Epithelial cell of esophagus (primary cell): ENCODE data around the gene GNAS.

Experiments
- DNase-seq: peaks from one replicate; pipeline ENCODE4 v3.0.0; 2010; ENCODE audit warnings: low read depth
- H3K4me3 ChIP-seq: 2 replicates; pipeline ENCODE4 v1.5.1; 2011; ENCODE audit warnings: mild to moderate bottlenecking, low read length, control low read depth
- TF ChIP-seq, protein P1 (sequence below): IDR thresholded peaks from 2 replicates; pipeline ENCODE4 v1.5.1; 2011; ENCODE audit warnings: low read depth, mild to moderate bottlenecking, low read length, control low read depth, inconsistent platforms; ENCODE audit not compliant: insufficient read depth; ENCODE audit errors: missing control alignments

GNAS gene

DNA sequence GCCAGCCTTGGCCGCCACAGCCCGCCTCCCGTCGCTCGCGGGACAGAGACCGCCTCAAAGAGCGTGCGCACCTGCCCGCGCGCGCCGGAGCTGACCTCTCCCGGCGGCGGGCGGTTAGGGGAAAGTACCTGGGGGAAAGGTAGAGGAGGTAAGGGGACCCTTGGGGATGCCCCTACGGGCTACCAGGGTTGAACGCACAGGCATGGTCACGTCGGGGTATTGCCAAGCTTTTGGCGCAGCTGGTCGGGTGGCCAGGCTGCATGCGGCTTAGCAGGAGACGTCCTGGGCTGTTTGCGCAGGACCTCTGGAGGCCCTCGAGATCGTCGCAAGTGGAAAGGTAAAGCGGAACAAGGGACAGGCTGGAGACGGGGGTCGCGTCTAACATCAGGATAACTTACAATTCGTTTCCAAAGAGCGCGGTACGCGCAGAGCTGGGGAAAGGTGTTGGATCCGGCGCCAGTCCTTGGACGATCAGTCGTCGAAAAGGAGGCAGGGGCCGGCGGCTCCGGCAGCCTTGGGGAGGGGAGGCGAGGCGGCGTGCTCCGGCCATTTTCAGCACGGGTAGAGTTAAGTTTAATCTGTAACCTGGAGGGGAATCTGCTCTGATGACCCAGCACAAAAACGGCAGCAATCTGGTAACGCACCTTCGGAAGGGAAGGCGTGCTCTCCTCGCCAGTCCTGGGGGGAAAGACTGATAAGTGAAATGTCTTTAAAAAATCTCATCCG, 10.8 kb upstream of the GNAS start:
- TF ChIP-seq, protein P1, sequence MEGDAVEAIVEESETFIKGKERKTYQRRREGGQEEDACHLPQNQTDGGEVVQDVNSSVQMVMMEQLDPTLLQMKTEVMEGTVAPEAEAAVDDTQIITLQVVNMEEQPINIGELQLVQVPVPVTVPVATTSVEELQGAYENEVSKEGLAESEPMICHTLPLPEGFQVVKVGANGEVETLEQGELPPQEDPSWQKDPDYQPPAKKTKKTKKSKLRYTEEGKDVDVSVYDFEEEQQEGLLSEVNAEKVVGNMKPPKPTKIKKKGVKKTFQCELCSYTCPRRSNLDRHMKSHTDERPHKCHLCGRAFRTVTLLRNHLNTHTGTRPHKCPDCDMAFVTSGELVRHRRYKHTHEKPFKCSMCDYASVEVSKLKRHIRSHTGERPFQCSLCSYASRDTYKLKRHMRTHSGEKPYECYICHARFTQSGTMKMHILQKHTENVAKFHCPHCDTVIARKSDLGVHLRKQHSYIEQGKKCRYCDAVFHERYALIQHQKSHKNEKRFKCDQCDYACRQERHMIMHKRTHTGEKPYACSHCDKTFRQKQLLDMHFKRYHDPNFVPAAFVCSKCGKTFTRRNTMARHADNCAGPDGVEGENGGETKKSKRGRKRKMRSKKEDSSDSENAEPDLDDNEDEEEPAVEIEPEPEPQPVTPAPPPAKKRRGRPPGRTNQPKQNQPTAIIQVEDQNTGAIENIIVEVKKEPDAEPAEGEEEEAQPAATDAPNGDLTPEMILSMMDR: no peak
- no peak for DNase-seq
- H3K4me3 ChIP-seq: no peak overlapping the region

DNA sequence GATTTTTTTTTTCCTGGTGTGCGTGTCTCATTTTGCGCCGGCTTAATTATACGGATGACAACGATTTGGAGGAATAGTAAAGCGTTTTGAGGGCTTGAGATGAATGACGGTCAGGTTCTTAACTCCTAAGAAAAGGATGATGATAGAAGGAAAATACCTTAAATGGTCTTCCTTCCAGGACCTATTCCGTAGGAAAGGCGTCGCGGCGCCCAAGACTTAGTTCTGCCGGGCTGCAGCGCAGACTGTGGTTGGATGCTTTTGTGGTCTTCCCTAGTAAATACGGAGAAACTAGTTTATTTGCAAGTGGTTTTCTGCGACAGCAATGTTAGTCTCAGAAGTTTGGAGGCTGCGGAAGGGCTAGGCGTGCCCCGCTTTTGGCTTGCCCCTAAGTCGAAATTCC, 10.2 kb upstream of the GNAS start:
- TF ChIP-seq, protein P1: no peak
- no peak for DNase-seq
- H3K4me3 ChIP-seq: no peak overlapping the region

DNA sequence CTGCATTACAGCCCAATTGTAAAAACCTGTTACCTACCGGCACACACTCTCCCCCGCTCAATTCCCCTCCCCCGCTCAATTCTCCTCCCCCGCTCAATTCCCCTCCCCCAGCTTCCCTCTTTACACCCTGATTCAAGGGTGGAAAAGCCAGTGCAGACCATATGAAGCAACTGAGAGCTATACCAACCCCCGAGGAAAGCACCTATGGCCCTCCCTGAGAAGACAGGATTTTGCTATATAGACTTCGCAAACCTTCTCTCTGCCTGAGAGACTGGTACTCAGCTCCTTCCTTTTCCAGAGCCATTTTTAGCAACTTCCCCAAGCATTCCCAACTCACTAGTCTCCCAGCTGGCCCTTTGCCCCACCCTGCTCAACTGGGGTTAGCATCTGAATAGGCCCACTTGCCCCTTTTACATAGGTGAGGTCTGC, 9.4 kb upstream of the GNAS start:
- H3K4me3 ChIP-seq: no peak overlapping the region
- TF ChIP-seq, protein P1: no peak
- no peak for DNase-seq

DNA sequence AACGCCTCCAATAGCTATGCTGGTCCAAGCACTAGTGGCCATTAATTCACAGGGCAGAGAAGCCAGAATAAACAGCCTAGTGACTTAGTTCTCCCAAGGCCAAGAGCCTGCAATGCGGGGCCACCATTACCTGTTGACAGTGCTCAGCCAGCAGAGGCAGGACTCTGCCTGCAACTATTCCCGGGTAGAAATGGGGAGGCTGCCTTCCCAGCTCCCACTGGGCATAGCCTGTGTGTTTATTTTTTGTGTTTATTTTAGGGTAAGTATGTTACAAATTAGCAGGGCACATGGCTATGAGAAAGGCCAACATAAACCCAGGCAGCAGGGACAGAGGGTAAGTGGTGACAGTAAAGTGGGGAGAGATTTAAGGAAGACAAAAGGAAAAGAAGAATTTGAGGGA, 6.8 kb upstream of the GNAS start:
- H3K4me3 ChIP-seq: no peak overlapping the region
- TF ChIP-seq, protein P1: no peak
- DNase-seq: no peak

DNA sequence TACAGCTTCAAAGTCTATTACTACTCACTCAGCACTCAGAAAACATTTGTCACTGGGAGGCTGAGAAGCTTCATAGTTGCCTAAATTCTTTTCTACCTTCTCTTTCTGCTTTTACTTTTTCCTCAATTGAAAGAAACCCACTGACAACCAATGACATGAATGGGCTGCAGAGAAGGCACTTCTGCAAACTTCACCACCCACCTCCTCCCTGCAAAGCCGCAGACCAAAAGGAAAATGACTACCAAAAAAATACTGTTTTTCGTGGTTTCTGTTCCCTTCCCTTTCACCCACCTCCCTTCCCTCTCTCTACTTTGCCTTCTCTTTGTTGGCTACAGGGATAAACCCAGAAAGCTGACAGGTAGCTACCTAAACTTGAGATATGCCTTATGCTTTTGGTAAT, 5.1 kb upstream of the GNAS start:
- no peak for DNase-seq
- TF ChIP-seq, protein P1: no peak
- H3K4me3 ChIP-seq: no peak overlapping the region

DNA sequence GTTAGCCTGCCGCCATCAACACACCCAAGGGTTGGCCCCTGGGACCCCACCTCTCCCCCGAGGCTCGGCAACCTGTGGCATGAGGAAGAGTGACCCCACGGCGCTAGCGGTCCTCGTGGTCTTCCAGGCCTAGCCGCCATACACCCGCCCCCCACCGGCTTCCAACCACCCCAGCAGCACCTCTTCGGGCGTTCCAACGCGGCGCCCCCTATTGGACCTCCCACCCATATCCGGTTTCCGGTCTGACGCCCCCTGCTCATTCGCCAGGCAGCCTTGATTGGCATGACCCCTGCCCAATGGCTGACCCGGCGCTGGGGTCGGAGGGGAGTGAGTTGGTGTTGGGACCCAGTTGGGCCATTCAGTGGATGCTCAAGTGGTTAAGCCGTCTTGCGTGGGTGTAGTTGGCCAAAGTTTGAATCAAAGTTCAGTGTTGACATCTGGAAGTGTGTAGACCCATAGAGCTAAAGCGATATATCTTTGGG, 1.8 kb upstream of the GNAS start, which contains the start of gene GNAS-AS1:
Gene GNAS-AS1 (minus strand): TSS at position 210 of the 482 bp plus-strand sequence.
- peak; percentile 87 for DNase-seq
- H3K4me3 ChIP-seq: peak within 1 kb of the TSS; percentile 59
- TF ChIP-seq, protein P1: peak; percentile 4

DNA sequence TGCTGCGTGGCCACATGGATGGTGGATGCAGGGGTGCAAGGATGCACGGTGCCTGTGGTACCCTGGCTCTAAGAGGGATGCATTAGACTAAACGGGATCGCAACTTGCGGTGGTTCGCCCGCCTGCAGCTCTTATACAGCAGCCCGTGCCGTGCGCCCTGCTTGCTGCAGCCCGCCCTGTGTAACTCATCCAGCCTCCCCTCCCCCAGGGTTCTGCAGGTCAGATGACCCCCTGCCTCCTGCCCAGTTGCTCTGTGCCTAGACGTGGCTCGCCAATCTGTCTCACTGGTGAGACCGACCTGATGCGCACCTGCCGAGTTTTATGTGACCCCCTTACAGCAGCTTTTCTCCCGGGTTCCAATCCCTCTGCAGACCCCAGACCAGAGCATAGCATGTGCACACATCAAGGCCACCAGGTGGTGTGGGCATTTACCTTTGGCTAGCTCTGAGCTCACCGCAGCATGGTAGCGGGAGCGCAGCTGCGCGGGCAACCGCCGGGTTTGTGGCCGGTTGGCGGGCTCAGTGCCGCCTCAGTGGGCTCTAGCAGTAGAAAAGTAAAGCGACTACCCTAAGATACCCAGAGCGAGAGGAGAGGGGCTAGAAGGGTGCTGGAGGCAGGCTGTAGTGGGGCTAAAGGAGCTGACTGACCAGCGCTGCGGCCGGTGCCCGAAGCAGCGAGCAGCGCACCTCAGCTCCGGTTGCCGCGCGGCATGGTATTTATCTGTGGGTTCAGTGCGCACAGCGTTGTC, 1.1 kb upstream of the GNAS start:
- H3K4me3 ChIP-seq: peak overlapping the region; percentile 59
- TF ChIP-seq, protein P1: no peak
- no peak for DNase-seq
